ENCODE results near the gene NFKB1. TPM values are rescaled to one million over a fixed set of nuclear protein-coding genes. Genes with fewer than 3 reads are reported as not detected.

The NFKB1 gene
- total and polyA plus RNA-seq, 9 of the 15 experiments (the other 6 are each of a cell fraction or from before 2014, with no cell fraction given), result 2.4 to 14.5 (median 10.3) TPM

GRCh38 chr4:102551958-102552565 lies 50.9 kb downstream of the NFKB1 start (continued):
- TF ChIP-seq ZNF449 (CRISPR knock-in tag; IDR thresholded peaks at IDR 0.05) (no peak), SOX6 (IDR thresholded peaks at IDR 0.05) (no peak), ZBTB49 (CRISPR knock-in tag; IDR thresholded peaks at IDR 0.05; ENCODE audit: borderline replicate concordance) (no peak), ZNF668 (CRISPR knock-in tag; IDR thresholded peaks at IDR 0.05) (no peak), RBM14 (IDR thresholded peaks at IDR 0.05; ENCODE audit: borderline replicate concordance, insufficient read depth, low read depth, low read length) (no peak)

GRCh38 chr4:102552781-102553180 lies 51.6 kb downstream of the NFKB1 start:
- no peaks in the 10 kb centered on the region for H3K9me3 ChIP-seq (replicated peaks; ENCODE audit: control insufficient read depth, insufficient read depth, low read depth, low read length)
- no peak overlapping the region for H3K27ac ChIP-seq (ENCODE audit: extremely low read depth, low read depth, low read length)
- no peak for ATAC-seq
- H3K4me1 ChIP-seq (replicated peaks in 1 of 2; ENCODE audit: control insufficient read depth in 2 of 2, insufficient read depth in 2 of 2, low read length in 2 of 2), result no peaks in the 10 kb centered on the region
- ChIA-PET POLR2A (no interaction called here), CTCF (ENCODE audit: low intra/inter-chr PET ratio) (no interaction called here)
- H4K20me1 ChIP-seq (replicated peaks; ENCODE audit: control insufficient read depth, insufficient read depth, low read length), result no peaks in the 10 kb centered on the region
- H3K79me2 ChIP-seq (ENCODE audit: control insufficient read depth, insufficient read depth, low read length), result no peaks in the 10 kb centered on the region
- intact Hi-C loops (cut with micrococcal nuclease), result no loop called here
- no peak overlapping the region for H3K9ac ChIP-seq (ENCODE audit: insufficient read depth in 1 of 2, low read depth in 2 of 2, low read length in 2 of 2)
- H2AFZ ChIP-seq (ENCODE audit: low read depth, low read length), result no peak overlapping the region
- no peaks in the 10 kb centered on the region for H3K36me3 ChIP-seq (ENCODE audit: control insufficient read depth, insufficient read depth, low read length)
- FAIRE-seq, result no peak
- no peaks in the 10 kb centered on the region for H3K27me3 ChIP-seq (ENCODE audit: control insufficient read depth in 2 of 2, insufficient read depth in 2 of 2, low read length in 2 of 2)
- no TSS peak for BruUV-seq (replicated peaks)
- no peak for TF ChIP-seq ZNF644 (tag; IDR thresholded peaks at IDR 0.05; ENCODE audit: low read depth)
- no peak for TF ChIP-seq MLLT1 (IDR thresholded peaks at IDR 0.05)
- no peak for TF ChIP-seq ZNF175 (CRISPR knock-in tag; IDR thresholded peaks at IDR 0.05; ENCODE audit: low read depth)
- no peak for TF ChIP-seq ZFPM2 (CRISPR knock-in tag; IDR thresholded peaks at IDR 0.05)
- no peak overlapping the region for H3K4me3 ChIP-seq
- in situ Hi-C loops (cut with MboI), result no loop called here
- WGBS (ENCODE audit: insufficient coverage, low coverage, missing lambda C conversion rate), result 82% methylated on average over 1 of the region's 1 CpG
- no peaks in the 10 kb centered on the region for H3K9me1 ChIP-seq (ENCODE audit: control insufficient read depth, insufficient read depth, low read length)
- no peak overlapping the region for H3K4me2 ChIP-seq (ENCODE audit: insufficient read depth, low read length)
- DNase-seq (ENCODE audit: extremely low read depth in 1 of 4, low spot score in 3 of 4), result no peak

Data from K562 (cell line).